ENCODE results near the gene AQP5.

Gene AQP5

DNA sequence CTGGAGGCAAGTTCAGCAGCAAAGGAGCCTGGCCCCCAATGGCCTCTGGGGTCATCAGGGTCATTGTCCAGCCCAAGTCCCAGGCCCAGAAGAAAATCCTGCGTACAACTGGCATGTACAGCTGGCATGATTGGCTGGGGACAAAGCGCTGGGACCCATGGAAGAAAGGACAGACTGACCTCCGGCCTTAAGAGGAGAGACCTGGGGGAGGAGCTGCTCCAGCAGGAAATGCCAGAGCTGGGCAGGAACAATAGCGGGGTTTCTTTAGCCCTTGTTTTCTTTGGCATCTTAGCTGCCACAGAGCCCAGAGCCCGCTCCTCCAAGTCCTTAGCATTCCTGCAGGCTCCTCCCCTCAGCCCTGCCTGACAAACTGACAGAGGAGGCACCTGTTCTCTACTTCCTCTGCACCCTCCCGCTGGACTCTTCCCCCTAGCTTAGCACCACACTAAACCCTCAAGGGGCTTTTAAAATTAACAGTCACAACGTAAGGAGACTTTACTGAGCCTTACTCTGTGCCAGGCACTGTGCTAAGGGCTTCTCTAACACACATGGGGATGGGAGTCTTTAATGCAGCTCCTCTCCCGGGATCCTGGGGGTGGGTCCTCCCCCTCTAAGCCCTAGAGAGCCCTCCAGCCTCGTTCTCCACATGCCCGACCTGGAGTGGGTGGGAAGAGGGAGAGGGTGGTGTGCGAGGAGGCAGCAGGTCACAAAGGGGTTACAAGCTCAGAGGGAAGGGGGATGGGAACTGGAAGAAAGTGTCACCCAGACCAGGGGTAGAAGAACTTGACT lies 1.8 kb upstream of the AQP5 start:
- no peak for TF ChIP-seq CTCF (IDR thresholded peaks at IDR 0.05; ENCODE audit: low read depth, low read length)
- no peak overlapping the region for H3K4me3 ChIP-seq (ENCODE audit: low read depth, low read length)

DNA sequence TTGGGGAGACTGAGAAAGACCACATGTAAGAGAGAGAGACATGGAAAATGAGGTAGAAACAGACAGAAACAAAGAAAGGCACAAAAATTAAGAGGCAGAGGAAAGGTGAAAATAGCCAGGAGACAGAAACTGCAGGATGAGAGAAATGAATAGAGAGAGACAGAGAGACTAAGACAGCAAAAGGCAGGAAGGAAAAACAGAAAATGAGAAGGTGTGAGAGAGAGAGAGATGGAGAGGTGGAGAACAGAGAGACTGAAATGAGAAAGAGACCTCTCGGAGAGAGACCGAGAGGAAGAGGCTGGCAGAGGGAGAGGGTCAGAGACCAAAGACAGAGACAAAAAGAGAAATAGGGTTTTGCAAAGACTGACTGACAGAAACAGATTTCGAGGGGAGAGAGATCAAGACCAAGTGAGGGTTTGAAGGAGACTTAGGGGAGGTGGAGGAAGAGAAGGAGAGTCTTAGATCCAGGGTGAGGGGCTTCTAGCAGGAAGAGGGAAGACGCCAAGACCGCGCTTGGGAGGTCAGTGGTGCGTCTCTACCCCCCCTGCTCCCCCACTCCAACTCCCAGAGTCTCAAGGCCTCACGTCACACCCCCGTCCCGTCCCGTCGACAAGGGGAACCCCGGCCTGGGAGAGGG lies 1.1 kb upstream of the AQP5 start:
- H3K4me3 ChIP-seq (ENCODE audit: low read depth, low read length): no peak overlapping the region
- no peak for TF ChIP-seq CTCF (IDR thresholded peaks at IDR 0.05; ENCODE audit: low read depth, low read length)

DNA sequence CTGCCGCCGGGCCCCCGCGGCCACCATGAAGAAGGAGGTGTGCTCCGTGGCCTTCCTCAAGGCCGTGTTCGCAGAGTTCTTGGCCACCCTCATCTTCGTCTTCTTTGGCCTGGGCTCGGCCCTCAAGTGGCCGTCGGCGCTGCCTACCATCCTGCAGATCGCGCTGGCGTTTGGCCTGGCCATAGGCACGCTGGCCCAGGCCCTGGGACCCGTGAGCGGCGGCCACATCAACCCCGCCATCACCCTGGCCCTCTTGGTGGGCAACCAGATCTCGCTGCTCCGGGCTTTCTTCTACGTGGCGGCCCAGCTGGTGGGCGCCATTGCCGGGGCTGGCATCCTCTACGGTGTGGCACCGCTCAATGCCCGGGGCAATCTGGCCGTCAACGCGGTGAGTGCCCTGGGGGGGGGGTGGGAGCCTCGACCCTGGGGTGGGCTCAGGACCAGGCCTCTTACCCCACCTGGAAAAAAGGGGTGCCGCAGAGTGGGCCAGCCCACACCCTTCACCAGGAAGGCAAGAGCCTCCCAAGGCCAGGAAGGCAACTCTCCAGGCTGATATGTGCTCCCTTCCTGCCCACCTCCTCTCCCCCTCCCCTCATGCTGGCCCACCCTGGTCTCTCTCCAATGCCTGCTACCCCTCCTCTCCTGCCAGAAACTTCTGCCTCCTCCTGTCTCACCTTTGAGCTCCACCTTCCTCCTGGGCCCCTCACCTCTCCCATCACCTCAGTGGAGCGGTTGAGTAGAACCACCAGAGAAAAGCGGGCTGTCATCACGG lies 507 bp downstream of the AQP5 start:
- H3K4me3 ChIP-seq (ENCODE audit: low read depth, low read length): no peak overlapping the region
- TF ChIP-seq CTCF (IDR thresholded peaks at IDR 0.05; ENCODE audit: low read depth, low read length): no peak

DNA sequence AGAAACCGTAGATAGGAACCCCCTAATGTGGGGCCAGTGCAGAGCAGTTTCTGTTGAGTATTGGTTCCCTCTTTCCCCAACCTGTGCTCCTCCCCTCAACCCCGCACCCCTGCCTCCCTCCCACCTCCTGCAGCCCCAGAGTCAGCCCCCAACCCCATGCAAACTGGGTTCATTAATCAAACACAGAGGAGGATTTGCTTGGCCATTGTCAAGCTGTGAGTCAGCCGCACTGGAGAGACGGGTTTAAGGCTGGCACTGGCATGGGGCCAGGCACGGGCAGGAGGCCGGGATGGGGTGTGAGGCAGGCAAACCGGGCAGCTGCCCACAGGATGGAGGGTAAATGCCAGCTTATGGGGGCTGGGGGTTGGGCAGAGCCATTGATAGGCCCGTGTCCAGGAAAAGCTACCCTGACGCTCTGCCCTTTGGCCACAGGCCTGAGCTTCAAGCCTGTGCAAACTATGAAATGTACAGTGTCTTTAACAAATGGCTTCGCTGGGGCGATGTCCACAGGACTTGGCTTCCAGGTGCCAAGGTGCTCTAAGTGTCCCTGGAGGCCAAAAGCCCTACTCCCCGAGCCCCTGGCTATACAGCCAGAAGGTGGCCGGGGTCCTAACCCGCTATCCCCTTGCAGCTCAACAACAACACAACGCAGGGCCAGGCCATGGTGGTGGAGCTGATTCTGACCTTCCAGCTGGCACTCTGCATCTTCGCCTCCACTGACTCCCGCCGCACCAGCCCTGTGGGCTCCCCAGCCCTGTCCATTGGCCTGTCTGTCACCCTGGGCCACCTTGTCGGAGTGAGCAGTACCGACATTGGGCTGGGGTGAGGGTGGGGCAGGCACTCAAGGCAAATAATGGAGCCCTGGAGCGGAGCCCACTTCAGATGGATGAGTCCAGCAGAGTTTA lies 1.4 kb downstream of the AQP5 start:
- no peak overlapping the region for H3K4me3 ChIP-seq (ENCODE audit: low read depth, low read length)

DNA sequence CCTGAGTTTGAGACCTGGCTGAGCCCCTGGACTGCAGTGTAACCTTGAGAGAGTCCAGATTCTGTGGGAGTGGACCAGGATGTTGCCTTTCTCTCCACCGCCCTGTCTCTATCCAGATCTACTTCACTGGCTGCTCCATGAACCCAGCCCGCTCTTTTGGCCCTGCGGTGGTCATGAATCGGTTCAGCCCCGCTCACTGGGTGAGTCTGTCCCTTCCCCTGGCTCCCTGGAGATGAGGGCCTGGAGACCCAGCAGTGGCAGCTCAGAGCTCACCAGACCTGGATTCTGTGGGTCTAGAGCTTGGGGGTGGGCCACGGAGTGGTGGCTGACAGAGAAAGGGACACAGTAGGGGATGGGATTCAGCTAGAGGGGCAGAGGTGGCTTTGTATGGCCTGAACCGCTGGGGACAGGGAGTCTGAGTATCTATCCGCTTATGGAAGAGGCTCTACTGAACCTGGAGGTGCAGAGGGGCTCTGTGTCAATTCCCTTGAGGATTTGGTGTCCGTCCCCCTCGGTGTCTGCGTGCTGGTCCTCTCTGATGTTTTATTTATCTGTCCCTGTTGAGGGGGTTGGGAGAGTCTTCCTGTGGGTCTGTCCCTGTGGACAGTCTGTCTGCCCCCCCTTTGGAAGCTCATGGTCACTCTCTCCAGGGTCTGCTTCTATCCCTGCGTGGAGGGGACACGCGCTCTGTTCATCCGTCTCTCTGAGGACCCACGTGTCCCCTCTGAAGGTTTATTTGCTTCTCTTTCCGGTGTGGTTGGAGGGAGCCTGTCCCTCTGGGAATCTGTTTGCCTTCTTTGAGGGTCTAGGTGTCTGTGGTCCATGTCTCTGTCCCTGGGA lies 2.5 kb downstream of the AQP5 start:
- no peak overlapping the region for H3K4me3 ChIP-seq (ENCODE audit: low read depth, low read length)
- no peak for TF ChIP-seq CTCF (IDR thresholded peaks at IDR 0.05; ENCODE audit: low read depth, low read length)

More for the DNA sequence above, 1.4 kb downstream of the AQP5 start:
- no peak for TF ChIP-seq CTCF (IDR thresholded peaks at IDR 0.05; ENCODE audit: low read depth, low read length)
